ENCODE results near the gene MPPED1.

DNA sequence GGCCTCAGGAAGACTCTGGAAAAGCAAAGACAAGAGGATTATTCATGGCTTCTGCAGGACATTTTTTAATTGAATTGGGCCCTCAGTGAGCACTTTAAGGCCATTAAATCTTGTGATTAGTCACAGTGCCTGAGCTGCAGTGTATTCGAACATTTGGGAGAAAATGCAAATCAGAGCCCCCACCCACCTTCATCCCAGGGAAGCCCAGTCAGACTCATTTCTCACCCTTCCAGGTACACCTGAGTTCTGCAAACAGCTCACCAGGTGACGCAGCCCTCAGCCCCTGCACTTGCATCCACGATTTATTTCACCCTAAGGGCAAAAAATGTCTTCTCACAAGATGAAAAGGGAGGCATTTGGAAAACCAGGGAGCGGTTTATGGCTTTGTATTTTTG is 128.7 kb downstream of the MPPED1 start:
- no peak for TF ChIP-seq EZH2 (IDR thresholded peaks at IDR 0.05; ENCODE audit: borderline replicate concordance, low read depth, low read length, poor library complexity, severe bottlenecking)
- TF ChIP-seq CTCF (conservative IDR thresholded peaks at IDR 0.05; ENCODE audit: low read depth, low read length): no peak

Measured in A673 (cell line).